Measurements from ENCODE around the gene BMI1. TPM values are rescaled to one million over a fixed set of nuclear protein-coding genes. Genes with fewer than 3 reads are reported as not detected.

BMI1 gene
- total RNA-seq, 4 donors from 2014 or later = 50.2 to 85.7 (median 64.7) TPM

- H3K27me3 ChIP-seq = peaks cover 28 to 32% of the 10 kb centered on the region in 2 donors
- no peaks in the 10 kb centered on the region for H3K9me3 ChIP-seq
- no peaks in the 10 kb centered on the region for H3K36me3 ChIP-seq
- DNase-seq = no peak
- no peak for TF ChIP-seq CTCF (IDR thresholded peaks at IDR 0.05)
- no peak for TF ChIP-seq POLR2A (IDR thresholded peaks at IDR 0.05)
- intact Hi-C loops (cut with DNase I; ENCODE audit: low total_unique reads) = no loop called here
- no peak overlapping the region for H3K27ac ChIP-seq
- H3K4me1 ChIP-seq = peaks cover 0 to 18% of the 10 kb centered on the region in 2 donors
- no peak overlapping the region for H3K4me3 ChIP-seq
Measured at GRCh38 chr10:22332116-22332692, 11.3 kb downstream of the BMI1 start.

- Histone ChIP-seq H3K27ac (no peak overlapping the region), H3K4me1 (peaks cover 0 to 18% of the 10 kb centered on the region in 2 donors), H3K9me3 (no peaks in the 10 kb centered on the region), H3K27me3 (peaks cover 39 to 44% of the 10 kb centered on the region in 2 donors), H3K36me3 (no peaks in the 10 kb centered on the region), H3K4me3 (no peak overlapping the region)
- DNase-seq = no peak
- intact Hi-C loops (cut with DNase I; ENCODE audit: low total_unique reads) = no loop called here
- TF ChIP-seq POLR2A (IDR thresholded peaks at IDR 0.05) (no peak), CTCF (IDR thresholded peaks at IDR 0.05) (no peak)
Measured at GRCh38 chr10:22333167-22333974, 12.5 kb downstream of the BMI1 start.

GRCh38 chr10:22333975-22334282 lies 13.0 kb downstream of the BMI1 start:
- no peaks in the 10 kb centered on the region for H3K9me3 ChIP-seq
- DNase-seq = no peak
- intact Hi-C loops (cut with DNase I; ENCODE audit: low total_unique reads) = no loop called here
- peaks cover 45 to 49% of the 10 kb centered on the region in 2 donors for H3K27me3 ChIP-seq
- H3K4me3 ChIP-seq = no peak overlapping the region
- H3K36me3 ChIP-seq = no peaks in the 10 kb centered on the region
- no peak for TF ChIP-seq POLR2A (IDR thresholded peaks at IDR 0.05)
- no peak for TF ChIP-seq CTCF (IDR thresholded peaks at IDR 0.05)
- no peak overlapping the region for H3K27ac ChIP-seq
- H3K4me1 ChIP-seq = peaks cover 0 to 18% of the 10 kb centered on the region in 2 donors

GRCh38 chr10:22334414-22335172 lies 13.7 kb downstream of the BMI1 start:
- H3K4me3 ChIP-seq = peak overlapping the region; percentile 13 to 29
- H3K27me3 ChIP-seq = peaks cover 48 to 55% of the 10 kb centered on the region in 2 donors
- no peak overlapping the region for H3K27ac ChIP-seq
- H3K4me1 ChIP-seq = peaks cover under 1 to 18% of the 10 kb centered on the region in 2 donors
- TF ChIP-seq POLR2A (IDR thresholded peaks at IDR 0.05) = no peak
- TF ChIP-seq CTCF (IDR thresholded peaks at IDR 0.05) = no peak
- DNase-seq = no peak
- no peaks in the 10 kb centered on the region for H3K36me3 ChIP-seq
- intact Hi-C loops (cut with DNase I; ENCODE audit: low total_unique reads) = no loop called here
- no peaks in the 10 kb centered on the region for H3K9me3 ChIP-seq
